Nephron progenitor cell (in vitro differentiated cells): ENCODE measurements around the gene MDK.

ENCODE experiments used
- DNase-seq: peaks from one replicate; pipeline ENCODE4 v3.0.0; 2021
- H3K27ac Mint-ChIP-seq: 2 replicates; pipeline ENCODE4 v1.8.0; 2021; ENCODE audit warnings: mild to moderate bottlenecking, moderate library complexity, mixed read lengths
- H3K27me3 Mint-ChIP-seq: 2 replicates; pipeline ENCODE4 v1.8.0; 2021; ENCODE audit warnings: mild to moderate bottlenecking, low read depth, mixed read lengths; ENCODE audit not compliant: poor library complexity
- H3K36me3 Mint-ChIP-seq: 2 replicates; pipeline ENCODE4 v1.8.0; 2021; ENCODE audit warnings: low read depth, mixed read lengths
- H3K4me1 Mint-ChIP-seq: 2 replicates; pipeline ENCODE4 v1.8.0; 2021; ENCODE audit warnings: mixed read lengths
- H3K4me3 Mint-ChIP-seq: 2 replicates; pipeline ENCODE4 v1.8.0; 2021; ENCODE audit warnings: mild to moderate bottlenecking, moderate library complexity, mixed read lengths
- H3K9me3 Mint-ChIP-seq: 2 replicates; pipeline ENCODE4 v1.8.0; 2021; ENCODE audit warnings: mild to moderate bottlenecking, moderate library complexity, mixed read lengths
- TF ChIP-seq, protein P1 (sequence below): fragments of 200-600 bp; sonication (generic); IDR thresholded peaks from 2 replicates; pipeline ENCODE4 v1.5.0; 2021; ENCODE audit warnings: antibody characterized with exemption

Gene MDK

DNA sequence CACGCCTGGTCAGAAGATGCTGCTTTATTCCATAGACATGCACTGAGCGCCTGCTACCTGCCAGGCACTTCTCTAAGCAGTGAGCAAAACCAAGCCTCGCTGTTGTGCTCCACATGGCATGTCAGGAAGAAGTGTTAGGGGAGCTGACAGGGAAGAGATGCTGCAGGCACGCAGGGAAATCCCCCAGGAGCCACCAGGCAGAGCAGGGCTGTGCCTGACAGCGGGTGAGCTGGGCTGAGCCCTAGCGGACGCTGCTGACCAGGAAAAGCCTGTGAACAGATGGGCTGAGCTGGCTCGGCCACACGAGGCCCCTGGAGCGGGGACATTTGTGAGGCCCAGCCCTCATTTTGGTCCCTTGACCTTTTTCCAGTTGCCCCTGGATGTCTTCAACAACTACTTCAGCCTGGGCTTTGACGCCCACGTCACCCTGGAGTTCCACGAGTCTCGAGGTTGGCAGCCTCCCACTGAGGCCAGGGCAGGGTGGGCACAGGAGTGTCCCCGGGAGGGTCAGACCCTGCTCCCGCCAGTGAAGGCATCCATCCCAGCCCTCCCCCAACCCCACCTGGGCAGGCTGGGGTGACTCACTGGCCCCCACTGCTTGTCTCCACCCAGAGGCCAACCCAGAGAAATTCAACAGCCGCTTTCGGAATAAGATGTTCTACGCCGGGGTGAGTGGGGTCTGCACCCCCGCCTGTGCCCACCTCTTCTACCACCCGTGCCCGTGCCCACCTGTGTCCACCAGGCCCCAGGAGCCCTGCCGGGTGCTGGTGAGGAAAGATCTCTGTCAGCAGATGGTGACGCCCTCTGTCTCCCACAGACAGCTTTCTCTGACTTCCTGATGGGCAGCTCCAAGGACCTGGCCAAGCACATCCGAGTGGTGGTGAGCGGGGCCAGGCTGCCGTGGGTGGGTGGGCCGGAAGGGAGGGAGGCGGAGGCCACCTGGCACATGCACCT lies 7.4 kb upstream of the MDK start:
- DNase-seq, result no peak
- H3K27me3 Mint-ChIP-seq, result no peaks in the 10 kb centered on the region
- peaks cover 15% of the 10 kb centered on the region for H3K36me3 Mint-ChIP-seq
- TF ChIP-seq, protein P1, sequence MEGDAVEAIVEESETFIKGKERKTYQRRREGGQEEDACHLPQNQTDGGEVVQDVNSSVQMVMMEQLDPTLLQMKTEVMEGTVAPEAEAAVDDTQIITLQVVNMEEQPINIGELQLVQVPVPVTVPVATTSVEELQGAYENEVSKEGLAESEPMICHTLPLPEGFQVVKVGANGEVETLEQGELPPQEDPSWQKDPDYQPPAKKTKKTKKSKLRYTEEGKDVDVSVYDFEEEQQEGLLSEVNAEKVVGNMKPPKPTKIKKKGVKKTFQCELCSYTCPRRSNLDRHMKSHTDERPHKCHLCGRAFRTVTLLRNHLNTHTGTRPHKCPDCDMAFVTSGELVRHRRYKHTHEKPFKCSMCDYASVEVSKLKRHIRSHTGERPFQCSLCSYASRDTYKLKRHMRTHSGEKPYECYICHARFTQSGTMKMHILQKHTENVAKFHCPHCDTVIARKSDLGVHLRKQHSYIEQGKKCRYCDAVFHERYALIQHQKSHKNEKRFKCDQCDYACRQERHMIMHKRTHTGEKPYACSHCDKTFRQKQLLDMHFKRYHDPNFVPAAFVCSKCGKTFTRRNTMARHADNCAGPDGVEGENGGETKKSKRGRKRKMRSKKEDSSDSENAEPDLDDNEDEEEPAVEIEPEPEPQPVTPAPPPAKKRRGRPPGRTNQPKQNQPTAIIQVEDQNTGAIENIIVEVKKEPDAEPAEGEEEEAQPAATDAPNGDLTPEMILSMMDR, result no peak
- no peak overlapping the region for H3K27ac Mint-ChIP-seq
- peaks cover 34% of the 10 kb centered on the region for H3K4me1 Mint-ChIP-seq
- H3K9me3 Mint-ChIP-seq, result no peaks in the 10 kb centered on the region
- no peak overlapping the region for H3K4me3 Mint-ChIP-seq

DNA sequence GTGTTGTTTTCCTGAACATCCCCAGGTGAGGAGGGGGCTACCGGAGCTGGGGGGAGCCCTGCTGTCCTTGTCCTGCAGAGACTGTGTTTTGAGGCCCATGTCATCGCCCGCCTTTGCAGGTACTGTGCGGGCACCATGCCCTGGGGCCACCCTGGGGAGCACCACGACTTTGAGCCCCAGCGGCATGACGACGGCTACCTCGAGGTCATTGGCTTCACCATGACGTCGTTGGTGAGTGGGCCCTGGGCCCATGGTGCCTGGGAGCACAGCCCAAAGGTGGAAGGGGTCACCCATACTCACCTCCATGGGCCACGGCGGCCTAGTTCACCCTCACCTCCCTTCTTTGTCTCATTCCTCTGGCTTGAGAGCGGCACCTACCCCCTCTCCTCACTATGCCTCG lies 6.7 kb upstream of the MDK start:
- H3K27me3 Mint-ChIP-seq, result no peaks in the 10 kb centered on the region
- TF ChIP-seq, protein P1, result no peak
- no peaks in the 10 kb centered on the region for H3K9me3 Mint-ChIP-seq
- peak overlapping the region; percentile 57 for H3K27ac Mint-ChIP-seq
- no peak for DNase-seq
- peaks cover 32% of the 10 kb centered on the region for H3K4me1 Mint-ChIP-seq
- peaks cover 15% of the 10 kb centered on the region for H3K36me3 Mint-ChIP-seq
- H3K4me3 Mint-ChIP-seq, result no peak overlapping the region

DNA sequence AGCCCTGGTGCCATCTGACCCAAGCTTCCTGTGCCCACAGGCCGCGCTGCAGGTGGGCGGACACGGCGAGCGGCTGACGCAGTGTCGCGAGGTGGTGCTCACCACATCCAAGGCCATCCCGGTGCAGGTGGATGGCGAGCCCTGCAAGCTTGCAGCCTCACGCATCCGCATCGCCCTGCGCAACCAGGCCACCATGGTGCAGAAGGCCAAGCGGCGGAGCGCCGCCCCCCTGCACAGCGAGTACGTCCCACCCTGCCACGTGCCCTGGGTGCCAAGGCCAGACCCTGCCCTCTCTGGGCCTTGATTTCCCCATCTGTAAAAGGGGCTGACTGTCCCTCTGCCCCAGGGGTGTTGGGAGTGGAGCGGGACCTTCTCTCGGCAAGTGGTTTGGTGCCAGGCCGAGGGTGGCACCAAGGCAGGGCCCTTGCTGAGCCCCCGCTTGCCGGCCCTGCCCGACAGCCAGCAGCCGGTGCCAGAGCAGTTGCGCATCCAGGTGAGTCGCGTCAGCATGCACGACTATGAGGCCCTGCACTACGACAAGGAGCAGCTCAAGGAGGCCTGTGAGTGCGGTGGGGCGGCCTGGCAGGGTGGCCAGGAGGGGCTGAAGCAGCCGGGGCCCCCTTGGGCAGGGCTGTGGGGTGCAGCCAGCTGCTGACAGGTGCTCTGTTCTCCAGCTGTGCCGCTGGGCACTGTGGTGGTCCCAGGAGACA lies 5.9 kb upstream of the MDK start:
- Mint-ChIP-seq H3K4me1 (peaks cover 24% of the 10 kb centered on the region), H3K36me3 (peaks cover 11% of the 10 kb centered on the region)
- TF ChIP-seq, protein P1, result no peak

DNA sequence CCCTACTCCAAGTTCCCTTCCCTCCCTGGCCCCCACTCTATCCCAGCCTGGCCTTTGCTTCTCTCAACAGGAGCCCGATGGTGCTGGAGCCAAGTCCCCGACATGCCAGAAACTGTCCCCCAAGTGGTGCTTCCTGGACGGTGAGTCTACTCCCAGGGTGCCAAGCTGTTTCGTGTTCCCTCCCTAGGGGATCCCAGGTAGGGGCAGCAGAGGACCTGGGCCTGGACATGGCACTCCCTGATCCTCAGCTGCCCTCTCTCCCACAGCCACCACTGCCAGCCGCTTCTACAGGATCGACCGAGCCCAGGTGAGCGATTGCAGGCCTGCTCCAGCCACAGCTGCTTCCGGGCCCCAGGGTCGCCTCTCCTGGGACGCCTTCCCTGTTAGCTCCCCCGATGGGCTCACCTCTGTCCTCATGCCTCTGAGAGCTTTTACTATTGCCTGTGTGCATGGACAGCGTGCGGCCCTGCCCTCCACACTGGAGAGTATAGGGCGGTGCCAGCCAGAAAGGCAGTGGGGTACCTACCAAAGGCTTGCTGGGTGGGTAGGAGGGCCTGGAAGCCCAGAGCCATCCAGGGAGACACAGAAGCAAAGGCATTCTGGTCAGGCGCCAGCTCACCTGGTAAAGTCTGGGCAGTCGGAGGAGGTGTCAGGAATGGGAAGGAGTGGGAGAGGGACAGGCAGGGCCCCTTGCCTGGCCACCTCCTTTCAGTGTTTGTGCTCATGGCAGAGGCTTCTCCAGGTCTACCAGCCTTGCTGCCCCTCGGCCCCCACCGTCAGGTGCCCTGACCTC lies 5.0 kb upstream of the MDK start:
- Mint-ChIP-seq H3K36me3 (peaks cover 11% of the 10 kb centered on the region), H3K27ac (no peak overlapping the region), H3K4me3 (no peak overlapping the region), H3K27me3 (no peaks in the 10 kb centered on the region), H3K9me3 (no peaks in the 10 kb centered on the region), H3K4me1 (peaks cover 23% of the 10 kb centered on the region)
- TF ChIP-seq, protein P1, result no peak
- DNase-seq, result no peak

More for the DNA sequence above, 5.9 kb upstream of the MDK start:
- Mint-ChIP-seq H3K27me3 (no peaks in the 10 kb centered on the region), H3K9me3 (no peaks in the 10 kb centered on the region), H3K27ac (no peak overlapping the region), H3K4me3 (no peak overlapping the region)
- DNase-seq, result no peak

DNA sequence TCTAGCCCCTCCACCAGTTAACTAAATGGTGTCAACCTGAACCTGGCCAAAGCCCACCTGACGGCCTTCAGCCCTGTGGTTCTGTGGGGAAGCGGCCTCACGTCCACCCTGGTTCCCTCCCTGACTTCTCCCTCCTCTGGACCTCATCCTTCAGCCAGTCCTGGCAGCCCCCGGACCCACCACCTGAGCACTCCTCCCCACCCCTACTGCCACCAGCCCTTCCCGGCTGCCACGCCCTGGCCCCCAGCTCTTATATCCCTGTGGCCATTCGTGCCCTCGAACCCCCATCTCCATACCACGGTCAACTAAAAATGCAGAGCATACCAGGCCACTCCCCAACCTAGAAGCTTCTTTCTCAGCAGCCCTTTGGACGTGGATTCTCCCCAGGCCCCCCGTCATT lies 4.2 kb upstream of the MDK start:
- Mint-ChIP-seq H3K36me3 (peaks cover 11% of the 10 kb centered on the region), H3K9me3 (no peaks in the 10 kb centered on the region), H3K4me3 (no peak overlapping the region), H3K27me3 (no peaks in the 10 kb centered on the region), H3K4me1 (peaks cover 23% of the 10 kb centered on the region), H3K27ac (no peak overlapping the region)
- TF ChIP-seq, protein P1, result no peak
- DNase-seq, result no peak
